GM18873 (cell line): ENCODE data around the gene GSG1L2.

Source experiments
- ATAC-seq: cut with Tn5 transposase; IDR thresholded peaks from one replicate; pipeline ENCODE4 v1.9.1; 2021; ENCODE audit warnings: mild to moderate bottlenecking, moderate library complexity, moderate number of reproducible peaks; ENCODE audit not compliant: unreplicated experiment, low FRiP score

The GSG1L2 gene

GRCh38 chr17:9828296-9829295 lies 6.7 kb upstream of the GSG1L2 start:
- ATAC-seq, result no peak

- no peak for ATAC-seq
These were observed 3.8 kb upstream of the GSG1L2 start, which contains the start of gene GLP2R for GRCh38 chr17:9825641-9826150. GLP2R (plus strand) TSS chr17:9825924; CDS start chr17:9826064, 140 bp downstream.

GRCh38 chr17:9824797-9825338 lies 3.0 kb upstream of the GSG1L2 start:
- ATAC-seq, result no peak

GRCh38 chr17:9824094-9824493 lies 2.2 kb upstream of the GSG1L2 start:
- no peak for ATAC-seq

- ATAC-seq, result no peak
These were observed 1.4 kb downstream of the GSG1L2 start for GRCh38 chr17:9820448-9820847.

GRCh38 chr17:9818760-9819159 lies 3.1 kb downstream of the GSG1L2 start:
- no peak for ATAC-seq

GRCh38 chr17:9817086-9817485 lies 4.8 kb downstream of the GSG1L2 start:
- ATAC-seq, result no peak

- ATAC-seq, result no peak
These were observed 5.4 kb downstream of the GSG1L2 start for GRCh38 chr17:9816472-9816871.

GRCh38 chr17:9814337-9814945 lies 7.4 kb downstream of the GSG1L2 start:
- no peak for ATAC-seq

GRCh38 chr17:9813166-9813565 lies 8.7 kb downstream of the GSG1L2 start:
- ATAC-seq, result no peak

- ATAC-seq, result no peak
These were observed 10.3 kb downstream of the GSG1L2 start for GRCh38 chr17:9811537-9811936.

- ATAC-seq, result no peak
These were observed 10.8 kb downstream of the GSG1L2 start for GRCh38 chr17:9811086-9811485.

- no peak for ATAC-seq
These were observed 11.6 kb downstream of the GSG1L2 start for GRCh38 chr17:9810100-9810949.

GRCh38 chr17:9809409-9809808 lies 12.5 kb downstream of the GSG1L2 start:
- ATAC-seq, result no peak

- ATAC-seq, result no peak
These were observed 15.2 kb downstream of the GSG1L2 start for GRCh38 chr17:9806699-9807098.

GRCh38 chr17:9805769-9806168 lies 16.1 kb downstream of the GSG1L2 start:
- no peak for ATAC-seq

GRCh38 chr17:9802697-9803096 lies 19.2 kb downstream of the GSG1L2 start:
- no peak for ATAC-seq

GRCh38 chr17:9802294-9802693 lies 19.6 kb downstream of the GSG1L2 start:
- no peak for ATAC-seq

- no peak for ATAC-seq
These were observed 20.4 kb downstream of the GSG1L2 start for GRCh38 chr17:9801505-9801904.

GRCh38 chr17:9798724-9799123 lies 23.2 kb downstream of the GSG1L2 start:
- no peak for ATAC-seq
